ENCODE data around the gene PCSK6.

DNA sequence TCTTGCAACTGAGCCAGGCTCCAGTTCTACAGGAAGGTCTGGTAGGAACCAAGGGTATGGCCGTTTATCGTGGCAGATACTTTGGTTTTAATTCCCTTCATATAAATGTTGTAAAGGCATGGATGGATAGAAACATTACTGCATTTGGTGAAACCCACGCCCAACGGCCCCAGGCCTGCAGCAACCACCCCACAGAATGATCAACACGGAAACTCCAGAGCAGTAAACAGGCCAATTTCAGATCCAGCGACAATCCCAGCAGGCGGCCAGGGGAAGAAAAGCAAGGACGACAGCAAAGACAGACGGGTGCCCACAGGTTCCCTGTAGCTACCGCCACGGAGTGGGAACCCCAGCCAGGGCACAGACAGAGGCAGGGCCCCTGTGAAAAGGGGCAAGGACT lies 32.6 kb upstream of the PCSK6 start:
- TF ChIP-seq POLR2AphosphoS5 (IDR thresholded peaks at IDR 0.05; ENCODE audit: low read depth, low read length) (no peak), SP1 (IDR thresholded peaks at IDR 0.05; ENCODE audit: low read depth, low read length) (no peak), YY1 (IDR thresholded peaks at IDR 0.05; ENCODE audit: low read depth, low read length) (no peak), CREB1 (IDR thresholded peaks at IDR 0.05) (no peak), POLR2A (IDR thresholded peaks at IDR 0.05; ENCODE audit: control extremely low read depth in 1 of 2, low read depth in 2 of 2, low read length in 2 of 2) (no peak), RAD21 (IDR thresholded peaks at IDR 0.05 in 1 of 2, conservative IDR thresholded peaks at IDR 0.05 in 1 of 2; ENCODE audit: low read depth in 2 of 2, low read length in 2 of 2) (no peak), CBX5 (IDR thresholded peaks at IDR 0.05; ENCODE audit: low read depth, low read length) (no peak), SIRT6 (IDR thresholded peaks at IDR 0.05; ENCODE audit: low read length) (no peak)
- TF ChIP-seq, protein P1, sequence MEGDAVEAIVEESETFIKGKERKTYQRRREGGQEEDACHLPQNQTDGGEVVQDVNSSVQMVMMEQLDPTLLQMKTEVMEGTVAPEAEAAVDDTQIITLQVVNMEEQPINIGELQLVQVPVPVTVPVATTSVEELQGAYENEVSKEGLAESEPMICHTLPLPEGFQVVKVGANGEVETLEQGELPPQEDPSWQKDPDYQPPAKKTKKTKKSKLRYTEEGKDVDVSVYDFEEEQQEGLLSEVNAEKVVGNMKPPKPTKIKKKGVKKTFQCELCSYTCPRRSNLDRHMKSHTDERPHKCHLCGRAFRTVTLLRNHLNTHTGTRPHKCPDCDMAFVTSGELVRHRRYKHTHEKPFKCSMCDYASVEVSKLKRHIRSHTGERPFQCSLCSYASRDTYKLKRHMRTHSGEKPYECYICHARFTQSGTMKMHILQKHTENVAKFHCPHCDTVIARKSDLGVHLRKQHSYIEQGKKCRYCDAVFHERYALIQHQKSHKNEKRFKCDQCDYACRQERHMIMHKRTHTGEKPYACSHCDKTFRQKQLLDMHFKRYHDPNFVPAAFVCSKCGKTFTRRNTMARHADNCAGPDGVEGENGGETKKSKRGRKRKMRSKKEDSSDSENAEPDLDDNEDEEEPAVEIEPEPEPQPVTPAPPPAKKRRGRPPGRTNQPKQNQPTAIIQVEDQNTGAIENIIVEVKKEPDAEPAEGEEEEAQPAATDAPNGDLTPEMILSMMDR (IDR thresholded peaks at IDR 0.05; ENCODE audit: control extremely low read depth in 1 of 3, insufficient read depth in 1 of 3, low read depth in 1 of 3, low read length in 3 of 3), result no peak
- TF ChIP-seq, protein P2, sequence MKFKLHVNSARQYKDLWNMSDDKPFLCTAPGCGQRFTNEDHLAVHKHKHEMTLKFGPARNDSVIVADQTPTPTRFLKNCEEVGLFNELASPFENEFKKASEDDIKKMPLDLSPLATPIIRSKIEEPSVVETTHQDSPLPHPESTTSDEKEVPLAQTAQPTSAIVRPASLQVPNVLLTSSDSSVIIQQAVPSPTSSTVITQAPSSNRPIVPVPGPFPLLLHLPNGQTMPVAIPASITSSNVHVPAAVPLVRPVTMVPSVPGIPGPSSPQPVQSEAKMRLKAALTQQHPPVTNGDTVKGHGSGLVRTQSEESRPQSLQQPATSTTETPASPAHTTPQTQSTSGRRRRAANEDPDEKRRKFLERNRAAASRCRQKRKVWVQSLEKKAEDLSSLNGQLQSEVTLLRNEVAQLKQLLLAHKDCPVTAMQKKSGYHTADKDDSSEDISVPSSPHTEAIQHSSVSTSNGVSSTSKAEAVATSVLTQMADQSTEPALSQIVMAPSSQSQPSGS (IDR thresholded peaks at IDR 0.05; ENCODE audit: low read length), result no peak

Data from H1 (cell line).